PC-9 (cell line): Measurements from ENCODE around the gene DECR2. TPM values are rescaled to one million over a fixed set of nuclear protein-coding genes. Genes with fewer than 3 reads are reported as not detected.

Experiments used
- BruUV-seq: library from RNA; stranded (reverse); fragments of 400-500 nt; replicated peaks from 2 replicates; lab custom pipeline; 2021; lab: Mats Ljungman, UMichigan
- CTCF ChIA-PET: fragments of 300-600 bp; sonication (Branson Sonifier 250); formaldehyde crosslinking; loops from one replicate; lab custom pipeline; 2022; ENCODE audit warnings: antibody characterized with exemption; lab: Charles Lee
- POLR2A ChIA-PET: fragments of 300-600 bp; sonication (Branson Sonifier 250); formaldehyde crosslinking; loops from one replicate; lab custom pipeline; 2022; ENCODE audit warnings: antibody characterized with exemption; ENCODE audit not compliant: unreplicated experiment; lab: Charles Lee
- DNase-seq, 2 experiments: peaks; one replicate each; pipeline versions ENCODE4 v3.0.0 to v3.0.0-alpha.2; 2015 to 2022; ENCODE audit warnings: mixed read lengths in 1 of 2
- H2AFZ ChIP-seq: fragments of 200-600 bp; sonication (generic); 2 replicates; pipeline ENCODE4 v1.8.1; 2017; ENCODE audit warnings: antibody characterized with exemption
- H3F3A ChIP-seq: fragments of 200-600 bp; sonication (generic); 2 replicates; pipeline ENCODE4 v1.8.1; 2017; ENCODE audit warnings: antibody characterized with exemption, mild to moderate bottlenecking, low read depth; ENCODE audit not compliant: insufficient read depth
- H3K27ac ChIP-seq: fragments of 200-600 bp; sonication (generic); 2 replicates; pipeline ENCODE4 v1.6.1; 2016; ENCODE audit warnings: mixed run types
- H3K27me3 ChIP-seq: fragments of 200-600 bp; sonication (generic); 2 replicates; pipeline ENCODE4 v1.6.1; 2016; ENCODE audit warnings: low read depth, mixed run types; ENCODE audit not compliant: insufficient read depth
- H3K36me3 ChIP-seq: fragments of 200-600 bp; sonication (generic); 2 replicates; pipeline ENCODE4 v1.6.1; 2016; ENCODE audit warnings: low read depth, mixed run types
- H3K4me1 ChIP-seq: fragments of 200-600 bp; sonication (generic); replicated peaks from 2 replicates; pipeline ENCODE4 v1.6.1; 2016; ENCODE audit warnings: mixed run types; ENCODE audit not compliant: insufficient read depth
- H3K4me2 ChIP-seq: fragments of 200-600 bp; sonication (generic); 2 replicates; pipeline ENCODE4 v1.6.1; 2017; ENCODE audit warnings: mixed run types
- H3K4me3 ChIP-seq: fragments of 200-600 bp; sonication (generic); 2 replicates; pipeline ENCODE4 v1.6.1; 2016; ENCODE audit warnings: mixed run types
- H3K79me2 ChIP-seq: fragments of 200-600 bp; sonication (generic); 2 replicates; pipeline ENCODE4 v1.6.1; 2017; ENCODE audit warnings: low read depth, mixed run types
- H3K9me2 ChIP-seq: fragments of 200-600 bp; sonication (generic); 2 replicates; pipeline ENCODE4 v1.8.1; 2017; ENCODE audit warnings: mild to moderate bottlenecking; ENCODE audit not compliant: insufficient read depth
- H3K9me3 ChIP-seq: fragments of 200-600 bp; sonication (generic); 2 replicates; pipeline ENCODE4 v1.8.1; 2016; ENCODE audit warnings: low read depth; ENCODE audit not compliant: insufficient read depth
- H4K20me1 ChIP-seq: fragments of 200-600 bp; sonication (generic); 2 replicates; pipeline ENCODE4 v1.8.1; 2017; ENCODE audit not compliant: insufficient read depth
- EZH2 ChIP-seq: fragments of 200-600 bp; sonication (generic); IDR thresholded peaks from 2 replicates; pipeline ENCODE4 v1.8.0; 2017; ENCODE audit warnings: antibody characterized with exemption, low read depth
- intact Hi-C: fragments of 100-400 bp; cut with micrococcal nuclease; formaldehyde crosslinking; loops from one replicate; pipeline ENCODE4 v1.10.0; 2022; ENCODE audit not compliant: unreplicated experiment
- total RNA-seq: library from RNA; stranded (reverse); gene quantifications from 2 replicates; pipeline ENCODE4 v1.2.3, GENCODE V29; 2021
- TF ChIP-seq, protein P1 (sequence below): fragments of 200-600 bp; sonication (generic); conservative IDR thresholded peaks from 2 replicates; pipeline ENCODE4 v1.6.1; 2017; ENCODE audit warnings: mixed run types, antibody characterized with exemption, mild to moderate bottlenecking, moderate library complexity

Gene DECR2
- total RNA-seq, 1 experiment from 2014 or later: 65.4 TPM

DNA sequence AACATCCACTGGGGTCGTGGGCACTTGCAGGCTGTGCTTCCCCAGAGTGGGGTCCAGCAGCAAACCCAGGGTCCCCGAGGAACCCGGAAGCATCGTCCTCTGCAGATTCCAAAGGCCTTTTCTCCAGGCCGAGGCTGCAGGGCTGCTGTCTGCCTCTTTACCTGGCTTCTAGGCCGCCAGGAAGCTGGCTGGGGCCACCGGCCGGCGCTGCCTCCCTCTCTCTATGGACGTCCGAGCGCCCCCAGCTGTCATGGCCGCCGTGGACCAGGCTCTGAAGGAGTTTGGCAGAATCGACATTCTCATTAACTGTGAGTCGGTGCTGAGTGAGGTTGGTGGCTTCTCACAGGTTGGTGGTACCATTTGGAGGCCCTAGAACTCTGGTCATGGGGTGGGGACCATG lies 5.6 kb downstream of the DECR2 start:
- no TSS peak for BruUV-seq
- Histone ChIP-seq H3K79me2 (peaks cover 7% of the 10 kb centered on the region; the same call in 1 of the 2 replicates), H3K27me3 (no peaks in the 10 kb centered on the region), H4K20me1 (no peaks in the 10 kb centered on the region), H2AFZ (no peak overlapping the region), H3K9me3 (no peaks in the 10 kb centered on the region), H3K27ac (no peak overlapping the region), H3K4me2 (no peak overlapping the region), H3K4me3 (no peak overlapping the region), H3K4me1 (peaks cover 4% of the 10 kb centered on the region; the same call in 1 of the 2 replicates), H3K36me3 (no peaks in the 10 kb centered on the region; the same call in 1 of the 2 replicates), H3F3A (peaks cover 15% of the 10 kb centered on the region; the same call in 1 of the 2 replicates), H3K9me2 (no peaks in the 10 kb centered on the region)
- ChIA-PET POLR2A (interaction anchor here (0.6 kb wide), 1 partner anchor 9 kb away, joined by 3 read pairs; no protein-coding TSS in a partner anchor), CTCF (no interaction called here)
- intact Hi-C loops: no loop called here
- TF ChIP-seq, protein P1, sequence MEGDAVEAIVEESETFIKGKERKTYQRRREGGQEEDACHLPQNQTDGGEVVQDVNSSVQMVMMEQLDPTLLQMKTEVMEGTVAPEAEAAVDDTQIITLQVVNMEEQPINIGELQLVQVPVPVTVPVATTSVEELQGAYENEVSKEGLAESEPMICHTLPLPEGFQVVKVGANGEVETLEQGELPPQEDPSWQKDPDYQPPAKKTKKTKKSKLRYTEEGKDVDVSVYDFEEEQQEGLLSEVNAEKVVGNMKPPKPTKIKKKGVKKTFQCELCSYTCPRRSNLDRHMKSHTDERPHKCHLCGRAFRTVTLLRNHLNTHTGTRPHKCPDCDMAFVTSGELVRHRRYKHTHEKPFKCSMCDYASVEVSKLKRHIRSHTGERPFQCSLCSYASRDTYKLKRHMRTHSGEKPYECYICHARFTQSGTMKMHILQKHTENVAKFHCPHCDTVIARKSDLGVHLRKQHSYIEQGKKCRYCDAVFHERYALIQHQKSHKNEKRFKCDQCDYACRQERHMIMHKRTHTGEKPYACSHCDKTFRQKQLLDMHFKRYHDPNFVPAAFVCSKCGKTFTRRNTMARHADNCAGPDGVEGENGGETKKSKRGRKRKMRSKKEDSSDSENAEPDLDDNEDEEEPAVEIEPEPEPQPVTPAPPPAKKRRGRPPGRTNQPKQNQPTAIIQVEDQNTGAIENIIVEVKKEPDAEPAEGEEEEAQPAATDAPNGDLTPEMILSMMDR: no peak
- TF ChIP-seq EZH2: no peak
- no peak for DNase-seq

DNA sequence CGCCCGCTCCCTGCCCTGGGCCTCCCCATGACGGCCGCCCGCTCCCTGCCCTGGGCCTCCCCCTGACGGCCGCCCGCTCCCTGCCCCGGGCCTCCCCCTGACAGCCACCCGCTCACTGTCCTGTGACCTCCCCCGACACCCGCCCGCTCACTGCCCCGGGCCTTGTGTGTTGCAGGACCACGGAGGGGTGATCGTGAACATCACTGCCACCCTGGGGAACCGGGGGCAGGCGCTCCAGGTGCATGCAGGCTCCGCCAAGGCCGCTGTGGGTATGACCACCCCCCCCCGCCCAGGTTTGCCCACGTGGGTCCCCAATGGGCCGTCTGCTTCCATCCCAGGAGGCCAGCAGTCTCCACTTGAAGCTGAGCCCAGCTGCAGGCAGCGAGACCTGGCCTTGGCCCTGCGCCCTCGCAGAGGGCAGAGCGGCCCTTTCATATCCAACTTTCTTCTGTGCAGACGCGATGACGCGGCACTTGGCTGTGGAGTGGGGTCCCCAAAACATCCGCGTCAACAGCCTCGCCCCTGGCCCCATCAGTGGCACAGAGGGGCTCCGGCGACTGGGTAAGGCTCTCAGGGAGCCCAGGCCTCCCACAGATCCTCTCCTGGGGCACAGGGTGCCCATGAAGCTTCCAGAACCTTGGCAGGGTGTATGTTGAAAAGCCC lies 9.0 kb downstream of the DECR2 start:
- Histone ChIP-seq H2AFZ (no peak overlapping the region), H4K20me1 (no peaks in the 10 kb centered on the region), H3K36me3 (no peaks in the 10 kb centered on the region; the same call in 1 of the 2 replicates), H3K4me3 (no peak overlapping the region), H3K4me2 (no peak overlapping the region), H3F3A (no peaks in the 10 kb centered on the region), H3K27ac (no peak overlapping the region), H3K9me3 (no peaks in the 10 kb centered on the region), H3K9me2 (no peaks in the 10 kb centered on the region), H3K27me3 (no peaks in the 10 kb centered on the region), H3K79me2 (no peaks in the 10 kb centered on the region), H3K4me1 (no peaks in the 10 kb centered on the region)
- intact Hi-C loops: no loop called here
- DNase-seq: no peak
- TF ChIP-seq, protein P1: no peak
- TF ChIP-seq EZH2: no peak
- POLR2A ChIA-PET: no interaction called here
- no TSS peak for BruUV-seq
- CTCF ChIA-PET: interaction anchor here (0.6 kb wide), 1 partner anchor 110 kb away, joined by 3 read pairs; no protein-coding TSS in a partner anchor

DNA sequence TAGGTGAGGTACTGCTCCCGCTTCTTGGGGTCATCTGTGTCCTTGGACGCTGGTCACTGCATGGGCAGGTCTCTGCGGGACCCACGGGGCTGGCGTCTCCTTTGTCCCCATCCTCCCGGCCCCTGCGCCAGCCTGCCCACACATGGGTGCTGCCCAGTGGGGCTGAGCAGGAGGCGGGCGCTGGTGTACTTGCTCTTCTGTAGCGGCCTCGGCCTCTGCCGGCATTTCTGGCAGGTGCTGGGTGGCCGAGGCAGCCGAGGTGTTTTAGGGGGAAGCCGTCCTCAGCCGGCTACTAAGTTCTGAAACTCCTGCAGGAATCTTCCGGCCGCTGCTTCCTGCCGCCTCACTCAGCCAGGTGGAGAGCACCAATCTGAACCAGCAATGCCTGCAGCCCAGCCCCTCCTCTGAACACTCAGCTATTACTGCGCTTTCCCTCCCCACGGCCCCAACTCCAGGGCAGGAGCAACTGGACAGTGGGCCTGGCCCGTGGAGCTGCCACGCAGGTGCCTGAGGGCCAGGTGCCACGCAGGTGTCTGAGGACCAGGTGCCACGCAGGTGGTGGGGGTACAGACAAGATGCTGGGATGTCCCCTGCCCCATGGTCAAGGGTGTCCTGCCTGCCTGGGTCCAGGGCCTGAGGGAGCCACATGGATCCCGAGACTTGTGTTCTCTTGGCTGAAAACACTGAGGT lies 10.0 kb downstream of the DECR2 start:
- Histone ChIP-seq H3K36me3 (no peaks in the 10 kb centered on the region; the same call in 1 of the 2 replicates), H3K27ac (no peak overlapping the region), H3K9me3 (no peaks in the 10 kb centered on the region), H3K27me3 (no peaks in the 10 kb centered on the region), H3K4me2 (no peak overlapping the region), H3F3A (no peaks in the 10 kb centered on the region; the same call in 1 of the 2 replicates), H3K4me1 (no peaks in the 10 kb centered on the region), H3K9me2 (no peaks in the 10 kb centered on the region), H2AFZ (no peak overlapping the region), H3K79me2 (no peaks in the 10 kb centered on the region), H4K20me1 (no peaks in the 10 kb centered on the region), H3K4me3 (no peak overlapping the region)
- CTCF ChIA-PET: no interaction called here
- POLR2A ChIA-PET: no interaction called here
- no peak for TF ChIP-seq EZH2
- TF ChIP-seq, protein P1: no peak
- intact Hi-C loops: no loop called here
- no peak for DNase-seq
- BruUV-seq: TSS peak; percentile 27
